GM19351 (cell line): ENCODE results near the gene TMEM17.
"Not testable (repeated sequence)": the region's sequence is repeated elsewhere in the genome, so short reads cannot be mapped to it uniquely, and the experiment has no call there.

Source experiments
- ATAC-seq: cut with Tn5 transposase; IDR thresholded peaks from one replicate; pipeline ENCODE4 v1.9.1; 2021; ENCODE audit warnings: mild to moderate bottlenecking, moderate library complexity; ENCODE audit not compliant: unreplicated experiment

The TMEM17 gene, protein sequence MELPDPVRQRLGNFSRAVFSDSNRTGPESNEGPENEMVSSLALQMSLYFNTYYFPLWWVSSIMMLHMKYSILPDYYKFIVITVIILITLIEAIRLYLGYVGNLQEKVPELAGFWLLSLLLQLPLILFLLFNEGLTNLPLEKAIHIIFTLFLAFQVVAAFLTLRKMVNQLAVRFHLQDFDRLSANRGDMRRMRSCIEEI

DNA sequence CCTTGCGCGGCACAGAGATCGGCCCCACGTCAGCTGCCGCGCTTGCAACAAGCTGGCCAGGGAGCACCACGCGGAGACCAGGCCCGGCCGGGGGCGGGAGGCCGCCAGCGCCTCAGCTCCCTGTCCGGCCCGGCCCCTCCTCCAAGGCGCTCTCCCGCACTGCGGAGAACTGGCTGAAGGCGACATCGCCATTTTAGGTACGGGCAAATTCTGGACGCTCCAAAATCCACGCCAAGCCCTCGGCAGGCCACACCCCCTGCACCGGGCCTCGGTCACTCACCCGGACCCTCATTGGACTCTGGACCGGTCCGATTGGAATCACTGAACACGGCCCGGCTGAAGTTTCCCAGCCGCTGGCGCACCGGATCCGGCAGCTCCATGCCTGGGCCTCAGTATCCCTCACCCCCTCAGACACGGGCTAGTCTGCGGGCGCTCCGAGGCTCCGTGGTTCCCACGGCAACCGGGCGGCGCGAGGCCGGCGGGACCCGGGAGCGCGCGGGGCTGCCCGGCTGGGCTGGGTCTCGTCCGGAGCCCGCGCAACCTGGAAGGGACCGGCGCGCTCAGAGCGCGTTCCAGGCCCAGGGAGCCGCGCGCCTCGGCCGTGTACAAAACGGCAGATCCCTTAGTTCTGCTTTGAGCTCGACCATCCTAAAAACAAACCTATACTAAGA, at the start of gene TMEM17:
TMEM17 (minus strand) TSS at position 446 of the 671 bp plus-strand sequence; CDS start at position 380, 66 bp downstream.
- peak; percentile 81 for ATAC-seq

DNA sequence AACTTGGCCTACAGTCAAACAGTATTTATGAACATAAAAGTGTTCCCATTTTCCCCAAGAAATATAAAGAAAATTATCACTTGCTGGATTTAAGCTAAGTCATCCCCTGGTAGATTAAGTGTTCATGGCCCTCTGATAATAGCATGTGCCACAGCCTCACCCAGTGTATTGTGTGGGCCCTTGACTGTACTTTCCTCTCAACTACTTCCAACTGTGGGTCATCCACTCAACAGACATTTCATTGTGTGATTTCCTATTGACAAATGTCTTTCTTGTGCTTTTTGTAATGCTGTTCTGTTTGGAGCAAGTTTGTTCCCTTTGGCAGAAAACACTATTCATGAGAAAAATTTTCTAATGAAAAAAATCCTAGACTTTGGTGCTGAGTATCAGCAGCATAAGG, 48.4 kb upstream of the TMEM17 start:
- no peak for ATAC-seq

DNA sequence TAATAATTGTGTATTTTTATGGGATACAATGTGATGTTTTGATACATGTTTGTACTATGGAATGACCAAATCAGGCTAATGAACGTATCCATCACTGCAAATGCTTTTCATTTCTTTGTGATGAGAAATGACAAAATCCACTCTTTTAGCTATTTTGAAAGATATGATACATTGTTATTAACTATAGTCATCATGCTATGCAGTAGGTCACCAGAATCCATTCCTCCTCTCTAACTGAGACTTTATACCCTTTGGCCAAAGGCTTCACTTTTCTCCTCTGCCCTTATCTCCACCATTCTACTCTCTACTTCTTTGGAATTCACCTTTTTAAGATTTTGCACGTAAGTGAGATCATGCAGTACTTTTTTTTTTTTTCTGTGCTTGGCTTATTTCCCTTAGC, 44.5 kb upstream of the TMEM17 start:
- no peak for ATAC-seq

GRCh38 chr2:62547854-62548253, 41.9 kb upstream of the TMEM17 start:
- ATAC-seq: no peak

- no peak for ATAC-seq
Observed at GRCh38 chr2:62545261-62545660, 39.3 kb upstream of the TMEM17 start.

DNA sequence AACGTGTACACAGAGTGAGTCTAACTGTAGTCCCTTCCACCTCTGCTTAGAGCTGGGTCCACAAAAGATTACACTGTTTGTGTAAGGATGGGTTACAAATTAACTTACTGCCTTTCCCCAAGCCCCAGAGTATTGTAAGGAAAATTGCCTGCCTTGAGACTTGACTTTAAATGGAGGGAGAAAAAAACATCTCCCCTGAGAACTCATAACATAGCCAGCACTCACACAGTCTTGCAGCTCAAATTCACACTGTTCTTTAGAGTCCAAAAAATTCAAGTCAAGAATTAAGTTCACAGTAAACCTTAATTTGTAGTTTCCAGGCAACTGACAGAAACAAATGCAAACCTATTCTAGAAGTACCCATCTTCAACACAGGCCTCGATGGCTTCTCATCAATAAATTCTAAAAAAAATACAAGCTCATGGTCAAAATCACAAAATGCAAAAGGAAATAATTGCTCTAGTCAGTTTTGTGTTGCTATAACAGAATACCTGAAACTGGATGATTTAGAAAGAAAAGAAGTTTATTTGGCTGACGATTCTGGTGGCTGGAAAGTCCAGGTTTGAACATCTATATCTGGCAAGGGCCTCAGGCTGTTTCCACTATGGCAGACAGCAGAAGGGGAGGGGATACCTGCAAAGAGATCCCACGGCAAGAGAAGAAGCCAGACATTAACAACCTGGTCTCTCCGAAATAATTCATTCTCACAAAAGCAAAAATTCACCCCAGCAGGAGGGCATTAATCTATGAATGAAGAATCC, 34.6 kb upstream of the TMEM17 start:
- ATAC-seq: no peak

- no peak for ATAC-seq
Observed at GRCh38 chr2:62539606-62540407, 33.8 kb upstream of the TMEM17 start.

GRCh38 chr2:62538756-62539155, 32.8 kb upstream of the TMEM17 start:
- ATAC-seq: no peak

- no peak for ATAC-seq
Observed at GRCh38 chr2:62537814-62538213, 31.8 kb upstream of the TMEM17 start.

GRCh38 chr2:62536873-62537547, 31.0 kb upstream of the TMEM17 start:
- ATAC-seq: no peak

GRCh38 chr2:62535521-62535920, 29.5 kb upstream of the TMEM17 start:
- not testable (repeated sequence) for ATAC-seq

- no peak for ATAC-seq
Observed at GRCh38 chr2:62531594-62531993, 25.6 kb upstream of the TMEM17 start.

DNA sequence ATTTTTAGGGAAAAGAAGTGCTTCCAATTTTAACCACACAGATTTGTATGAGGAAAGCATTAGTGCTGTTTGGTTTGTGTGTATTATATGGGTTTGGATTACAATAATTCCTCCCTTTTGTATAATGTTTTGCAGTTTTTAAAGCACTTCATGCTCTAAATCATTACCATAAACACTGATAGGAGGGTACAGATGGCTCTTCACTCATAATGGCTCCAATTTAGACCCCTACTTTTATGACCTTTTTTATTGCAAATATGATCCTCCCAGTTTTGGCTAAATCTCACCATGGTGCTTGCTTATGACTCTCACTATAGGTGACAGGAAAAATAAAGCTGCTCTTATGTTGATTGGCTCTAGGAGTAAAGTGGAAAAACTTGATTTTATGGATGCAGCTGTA, 23.8 kb upstream of the TMEM17 start:
- ATAC-seq: no peak

DNA sequence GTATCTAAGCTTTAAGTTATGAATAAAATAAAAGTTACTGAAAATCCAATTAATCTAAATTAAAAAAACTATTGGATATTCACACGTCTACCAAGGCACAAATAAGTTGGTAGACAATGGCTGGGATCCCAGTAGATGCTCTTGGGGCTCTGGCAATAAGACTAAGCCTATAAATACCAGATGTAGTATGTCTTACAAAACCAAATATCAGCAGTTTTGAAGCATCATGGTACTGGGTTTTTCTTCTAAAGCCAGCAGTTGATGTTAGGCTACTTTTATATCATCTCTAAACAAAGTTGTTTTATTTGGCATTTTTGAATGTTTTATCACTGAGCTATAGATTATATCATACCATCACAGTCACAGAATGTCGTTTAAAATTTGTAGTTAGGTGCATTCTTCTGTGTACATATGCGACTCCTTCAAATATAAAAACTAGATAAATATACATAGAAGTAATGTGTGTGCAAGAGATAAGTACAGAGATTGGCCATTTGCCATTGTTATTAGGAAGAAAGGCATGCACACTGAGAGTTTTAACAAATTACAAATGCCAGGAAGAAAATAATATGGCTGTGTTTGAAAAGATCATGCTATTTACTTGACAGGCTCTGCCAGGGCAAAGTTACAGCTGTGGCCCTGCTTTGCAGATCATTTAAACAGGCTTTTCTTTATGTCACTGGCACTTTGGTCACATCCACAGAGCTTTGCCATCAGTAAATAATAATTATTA, 21.6 kb upstream of the TMEM17 start:
- no peak for ATAC-seq

DNA sequence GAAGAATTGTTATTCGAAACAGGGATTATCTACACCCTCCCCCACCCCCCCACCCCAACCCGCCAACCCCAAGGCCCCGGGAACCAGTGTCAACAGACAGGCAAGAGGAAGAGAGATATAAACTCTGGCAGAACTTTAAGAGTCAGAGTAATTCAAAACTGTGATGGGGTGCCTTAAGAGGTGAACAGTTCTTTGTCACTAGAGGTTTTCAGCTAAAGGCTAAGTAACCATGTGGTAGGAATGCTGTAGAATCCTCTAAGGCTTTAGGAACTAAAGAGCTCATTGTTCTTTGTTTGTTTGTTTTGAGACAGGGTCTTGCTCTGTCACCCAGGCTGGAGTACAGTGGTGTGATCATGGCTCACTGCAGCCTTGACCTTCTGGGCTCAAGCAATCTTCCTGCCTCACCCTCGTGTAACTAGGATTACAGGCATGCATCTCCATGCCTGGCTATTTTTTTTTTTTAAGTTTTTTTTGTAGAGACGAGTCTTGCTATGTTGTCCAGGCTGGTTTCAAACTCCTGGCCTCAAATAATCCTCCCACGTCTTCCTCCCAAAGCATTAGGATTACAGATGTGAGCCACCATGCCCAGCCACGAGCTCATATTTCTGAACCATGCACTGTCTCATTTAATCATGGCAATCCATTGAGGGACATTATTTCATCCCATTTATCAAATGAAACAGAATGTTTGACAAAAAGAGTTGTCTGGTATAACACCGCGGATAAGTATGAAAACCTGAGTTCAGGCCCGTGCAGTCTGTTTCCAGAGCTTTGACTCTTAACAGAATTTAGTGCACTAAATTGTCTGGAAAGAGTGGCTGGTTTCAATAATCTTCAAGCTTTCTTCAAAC, 20.8 kb upstream of the TMEM17 start:
- ATAC-seq: no peak

DNA sequence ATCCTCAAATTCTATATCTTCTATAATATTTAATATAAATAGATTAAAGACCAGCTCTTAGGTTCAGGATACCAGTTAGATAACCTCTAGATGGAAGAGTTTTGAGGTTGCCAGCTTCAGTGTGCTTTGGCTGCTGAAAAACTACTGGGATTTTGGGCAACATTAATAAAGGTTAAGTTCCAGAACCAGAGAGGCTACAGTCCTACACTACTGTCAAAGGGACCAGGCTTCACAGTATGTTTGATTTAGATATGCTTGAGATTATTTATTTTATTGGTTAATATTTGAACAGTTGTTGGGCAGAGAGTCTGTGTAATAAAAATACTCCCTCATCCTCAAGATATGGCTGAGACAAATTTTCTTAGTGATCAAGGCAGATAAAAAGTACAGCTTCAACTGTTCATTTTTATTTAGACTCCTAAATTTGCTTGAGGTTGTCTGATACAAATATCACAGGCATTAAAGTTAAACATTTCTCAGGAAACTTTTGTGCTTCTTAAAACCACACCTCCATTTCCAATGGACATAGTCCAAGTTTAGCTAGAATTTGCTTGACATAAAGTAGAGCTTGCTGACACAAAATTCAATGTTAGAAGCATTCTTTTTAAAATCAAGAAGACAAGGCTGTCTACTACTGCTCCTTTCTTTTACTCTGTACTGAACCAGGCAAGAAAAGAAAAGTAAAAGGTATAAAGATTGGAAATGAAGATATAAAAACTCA, 19.7 kb upstream of the TMEM17 start:
- ATAC-seq: no peak

- no peak for ATAC-seq
Observed at GRCh38 chr2:62524293-62524941, 18.4 kb upstream of the TMEM17 start.

- not testable (repeated sequence) for ATAC-seq
Observed at GRCh38 chr2:62521061-62521460, 15.1 kb upstream of the TMEM17 start.
